Parathyroid adenoma (tissue), 2 donors: Measurements from ENCODE around the gene VPS33B.

ENCODE experiments used
- H2AFZ ChIP-seq: fragments of 300-600 bp; sonication (generic); one replicate; pipeline ENCODE4 v1.7.0; 2017; ENCODE audit warnings: antibody characterized with exemption, mild to moderate bottlenecking
- H3K27ac ChIP-seq: fragments of 300-600 bp; sonication (generic); one replicate; pipeline ENCODE4 v1.7.0; 2017
- H3K27me3 ChIP-seq: fragments of 300-600 bp; sonication (generic); one replicate; pipeline ENCODE4 v1.7.0; 2017; ENCODE audit warnings: low read length; ENCODE audit not compliant: control insufficient read depth, insufficient read depth
- H3K36me3 ChIP-seq: fragments of 300-600 bp; sonication (generic); one replicate; pipeline ENCODE4 v1.7.0; 2017; ENCODE audit warnings: low read length; ENCODE audit not compliant: control insufficient read depth, insufficient read depth
- H3K4me1 ChIP-seq: fragments of 300-600 bp; sonication (generic); one replicate; pipeline ENCODE4 v1.7.0; 2017; ENCODE audit warnings: control low read depth
- H3K4me2 ChIP-seq: fragments of 300-600 bp; sonication (generic); one replicate; pipeline ENCODE4 v1.7.0; 2017; ENCODE audit warnings: low read length
- H3K4me3 ChIP-seq: fragments of 300-600 bp; sonication (generic); one replicate; pipeline ENCODE4 v1.7.0; 2017; ENCODE audit warnings: low read depth, low read length
- H3K79me2 ChIP-seq: fragments of 300-600 bp; sonication (generic); one replicate; pipeline ENCODE4 v1.7.0; 2017; ENCODE audit warnings: control low read depth
- H3K9ac ChIP-seq: fragments of 300-600 bp; sonication (generic); one replicate; pipeline ENCODE4 v1.7.0; 2017; ENCODE audit warnings: mild to moderate bottlenecking
- H3K9me3 ChIP-seq: fragments of 300-600 bp; sonication (generic); one replicate; pipeline ENCODE4 v1.7.0; 2017; ENCODE audit warnings: low read length; ENCODE audit not compliant: control insufficient read depth
- CTCF ChIP-seq: fragments of 300-600 bp; sonication (generic); IDR thresholded peaks from one replicate; pipeline ENCODE4 v1.7.0; 2017; ENCODE audit warnings: antibody characterized with exemption, mild to moderate bottlenecking
- donor health status: primary hyperparathyroidism.

The VPS33B gene

GRCh38 chr15:90955624-90956273 is 66.6 kb downstream of the VPS33B start:
- H3K9me3 ChIP-seq, result no peaks in the 10 kb centered on the region
- H3K9ac ChIP-seq, result no peak overlapping the region
- H2AFZ ChIP-seq, result no peak overlapping the region
- H3K79me2 ChIP-seq, result no peaks in the 10 kb centered on the region
- no peak overlapping the region for H3K4me3 ChIP-seq
- peak overlapping the region; percentile 95 for H3K4me2 ChIP-seq
- no peaks in the 10 kb centered on the region for H3K27me3 ChIP-seq
- H3K36me3 ChIP-seq, result no peaks in the 10 kb centered on the region
- no peak overlapping the region for H3K27ac ChIP-seq
- H3K4me1 ChIP-seq, result peaks cover 2% of the 10 kb centered on the region
- TF ChIP-seq CTCF, result no peak

- no peaks in the 10 kb centered on the region for H3K79me2 ChIP-seq
- H3K36me3 ChIP-seq, result no peaks in the 10 kb centered on the region
- no peak within 1 kb of the TSS for H3K9ac ChIP-seq
- H3K4me2 ChIP-seq, result peak within 1 kb of the TSS; percentile 95
- peak within 1 kb of the TSS; percentile 92 for H3K4me3 ChIP-seq
- H3K4me1 ChIP-seq, result peaks cover 2% of the 10 kb centered on the region
- TF ChIP-seq CTCF, result no peak
- H3K27ac ChIP-seq, result peak within 1 kb of the TSS; percentile 74
- no peaks in the 10 kb centered on the region for H3K9me3 ChIP-seq
- peak within 1 kb of the TSS; percentile 98 for H2AFZ ChIP-seq
- no peaks in the 10 kb centered on the region for H3K27me3 ChIP-seq
Observed at GRCh38 chr15:90954712-90955623, 67.4 kb downstream of the VPS33B start, which contains the start of gene RCCD1. Gene RCCD1, plus strand, starts transcription at chr15:90954884. Its CDS starts 1,851 bp downstream, at chr15:90956735.

GRCh38 chr15:90953947-90954711 is 68.3 kb downstream of the VPS33B start:
- Histone ChIP-seq H3K4me1 (peaks cover 2% of the 10 kb centered on the region), H3K27ac (peak overlapping the region; percentile 74), H3K79me2 (no peaks in the 10 kb centered on the region), H3K9me3 (no peaks in the 10 kb centered on the region), H2AFZ (peak overlapping the region; percentile 98), H3K9ac (no peak overlapping the region), H3K27me3 (no peaks in the 10 kb centered on the region), H3K36me3 (no peaks in the 10 kb centered on the region), H3K4me2 (peak overlapping the region; percentile 95), H3K4me3 (peak overlapping the region; percentile 92)
- TF ChIP-seq CTCF, result no peak

GRCh38 chr15:90952901-90953677 is 69.3 kb downstream of the VPS33B start:
- H3K79me2 ChIP-seq, result no peaks in the 10 kb centered on the region
- TF ChIP-seq CTCF, result no peak
- H3K27me3 ChIP-seq, result no peaks in the 10 kb centered on the region
- no peak overlapping the region for H3K4me2 ChIP-seq
- H3K9me3 ChIP-seq, result no peaks in the 10 kb centered on the region
- peaks cover 2% of the 10 kb centered on the region for H3K4me1 ChIP-seq
- no peak overlapping the region for H2AFZ ChIP-seq
- no peak overlapping the region for H3K4me3 ChIP-seq
- H3K36me3 ChIP-seq, result no peaks in the 10 kb centered on the region
- H3K9ac ChIP-seq, result no peak overlapping the region
- no peak overlapping the region for H3K27ac ChIP-seq
